Liver (tissue), 9 donors: ENCODE results near the gene FAM228B. TPM values are rescaled to one million over a fixed set of nuclear protein-coding genes. Genes with fewer than 3 reads are reported as not detected.

Source experiments
- DNase-seq: peaks from one replicate; pipeline ENCODE4 v3.0.0-alpha.2; 2017; ENCODE audit warnings: low spot score
- H3K27ac ChIP-seq, 2 donors: one replicate each; pipeline ENCODE4 v1.7.0; 2013; ENCODE audit warnings: inconsistent platforms in 2 of 2, low read length in 2 of 2, control low read depth in 1 of 2, low read depth in 1 of 2, mild to moderate bottlenecking in 1 of 2
- H3K27me3 ChIP-seq, 4 donors: one replicate each; pipeline versions ENCODE4 v1.6.1 to v1.7.0; 2013; ENCODE audit warnings: low read length in 3 of 4, inconsistent platforms in 1 of 4, mild to moderate bottlenecking in 1 of 4, moderate library complexity in 1 of 4; ENCODE audit not compliant: control insufficient read depth in 4 of 4, insufficient read depth in 4 of 4
- H3K36me3 ChIP-seq, 4 donors: one replicate each; pipeline versions ENCODE4 v1.6.1 to v1.7.0; 2013; ENCODE audit warnings: low read length in 3 of 4, mild to moderate bottlenecking in 3 of 4, low read depth in 1 of 4, moderate library complexity in 1 of 4; ENCODE audit not compliant: control insufficient read depth in 4 of 4, insufficient read depth in 3 of 4
- H3K4me1 ChIP-seq, 4 donors: one replicate each; pipeline versions ENCODE4 v1.6.1 to v1.7.0; 2013; ENCODE audit warnings: low read length in 3 of 4, mild to moderate bottlenecking in 3 of 4, moderate library complexity in 1 of 4; ENCODE audit not compliant: control insufficient read depth in 4 of 4, insufficient read depth in 4 of 4
- H3K4me3 ChIP-seq, 3 donors: one replicate each; pipeline versions ENCODE4 v1.6.1 to v1.7.0; 2013; ENCODE audit warnings: low read length in 3 of 3, control low read depth in 1 of 3, low read depth in 1 of 3, mild to moderate bottlenecking in 1 of 3
- H3K9ac ChIP-seq, 2 donors: one replicate each; pipeline ENCODE4 v1.7.0; 2013; ENCODE audit warnings: low read length in 2 of 2, mild to moderate bottlenecking in 2 of 2, moderate library complexity in 2 of 2, control low read depth in 1 of 2, low read depth in 1 of 2
- H3K9me3 ChIP-seq, 4 donors: one replicate each; pipeline versions ENCODE4 v1.6.1 to v1.7.0; 2013; ENCODE audit warnings: low read length in 3 of 4; ENCODE audit not compliant: control insufficient read depth in 4 of 4
- EGR1 ChIP-seq, 2 donors: IDR thresholded peaks; 2 replicates each; pipeline ENCODE4 v1.6.1; 2016 to 2018; ENCODE audit warnings: antibody characterized with exemption in 2 of 2, low read depth in 2 of 2
- FOXA1 ChIP-seq: IDR thresholded peaks from 2 replicates; pipeline ENCODE4 v1.6.1; 2016; ENCODE audit warnings: antibody characterized with exemption
- FOXA2 ChIP-seq: IDR thresholded peaks from 2 replicates; pipeline ENCODE4 v1.6.1; 2016; ENCODE audit warnings: antibody characterized with exemption
- GABPA ChIP-seq, 2 donors: IDR thresholded peaks in 1 of 2; conservative IDR thresholded peaks in 1 of 2; 2 replicates each; pipeline ENCODE4 v1.6.1; 2016; ENCODE audit warnings: antibody characterized with exemption in 2 of 2, mild to moderate bottlenecking in 1 of 2, moderate library complexity in 1 of 2
- HNF4A ChIP-seq, 2 donors: conservative IDR thresholded peaks; 2 replicates each; pipeline ENCODE4 v1.6.1; 2016; ENCODE audit warnings: antibody characterized with exemption in 2 of 2, mild to moderate bottlenecking in 2 of 2
- HNF4G ChIP-seq: IDR thresholded peaks from 2 replicates; pipeline ENCODE4 v1.6.1; 2016; ENCODE audit warnings: antibody characterized with exemption
- JUND ChIP-seq, 2 donors: IDR thresholded peaks; 2 replicates each; pipeline ENCODE4 v1.6.1; 2016; ENCODE audit warnings: antibody characterized with exemption in 2 of 2
- NR2F2 ChIP-seq: IDR thresholded peaks from 2 replicates; pipeline ENCODE4 v1.6.1; 2016; ENCODE audit warnings: antibody characterized with exemption
- RAD21 ChIP-seq, 2 donors: IDR thresholded peaks; 2 replicates each; pipeline ENCODE4 v1.6.1; 2016; ENCODE audit warnings: antibody characterized with exemption in 2 of 2, mild to moderate bottlenecking in 2 of 2
- RXRA ChIP-seq, 2 donors: IDR thresholded peaks; 2 replicates each; pipeline ENCODE4 v1.6.1; 2017 to 2018; ENCODE audit warnings: antibody characterized with exemption in 2 of 2, mild to moderate bottlenecking in 1 of 2
- SP1 ChIP-seq: IDR thresholded peaks from 2 replicates; pipeline ENCODE4 v1.6.1; 2018; ENCODE audit warnings: antibody characterized with exemption, mild to moderate bottlenecking
- TAF1 ChIP-seq: conservative IDR thresholded peaks from 2 replicates; pipeline ENCODE4 v1.6.1; 2016; ENCODE audit warnings: antibody characterized with exemption, mild to moderate bottlenecking
- YY1 ChIP-seq: IDR thresholded peaks from 2 replicates; pipeline ENCODE4 v1.6.1; 2016; ENCODE audit warnings: antibody characterized with exemption, mild to moderate bottlenecking
- ZBTB33 ChIP-seq: IDR thresholded peaks from 2 replicates; pipeline ENCODE4 v1.6.1; 2016; ENCODE audit warnings: antibody characterized with exemption
- WGBS: extraction: QIAGEN DNeasy Blood & Tissue Kit; methylation state at CpG from one replicate; pipeline ENCODE4 v1.1.7; 2013; 5-methylcytosine and 5-hydroxymethylcytosine counted together
- polyA plus RNA-seq, 2 donors: library from polyadenylated mRNA; stranded (reverse) in 1 of 2; unstranded in 1 of 2; fragments of 200-250 nt in 1 of 2; fragments of >200 nt in 1 of 2; fragmentation: Nextera tagmentation in 1 of 2; extraction: Ambion mirVana in 1 of 2; gene quantifications; one replicate each; pipeline versions ENCODE4 v1.2.1 to v1.2.3, GENCODE V29; 2013 to 2015
- total RNA-seq, 2 donors: library from RNA; depleted of rRNA; stranded (reverse); fragments of >200 nt; gene quantifications; one replicate each; pipeline ENCODE4 v1.2.3, GENCODE V29; 2014
- TF ChIP-seq, protein P1 (sequence below): IDR thresholded peaks from 2 replicates; pipeline ENCODE4 v1.6.1; 2016; ENCODE audit warnings: antibody characterized with exemption
- TF ChIP-seq, protein P2 (sequence below): IDR thresholded peaks from 2 replicates; pipeline ENCODE4 v1.6.1; 2016; ENCODE audit warnings: antibody characterized with exemption, mild to moderate bottlenecking
- TF ChIP-seq, protein P3 (sequence below): fragments of 150-350 bp; IDR thresholded peaks from 2 replicates; pipeline ENCODE4 v1.5.1; 2017; ENCODE audit warnings: improper control_type of control experiment, low read depth, low read length; ENCODE audit not compliant: missing input control
- TF ChIP-seq, protein P4 (sequence below): IDR thresholded peaks from 2 replicates; pipeline ENCODE4 v1.6.1; 2016; ENCODE audit warnings: antibody characterized with exemption
- donor health status: healthy.
- donor health status: healthy.
- donor health status: healthy.
- donor health status: healthy.
- donor health status: healthy.

FAM228B gene
- total and polyA plus RNA-seq, 4 donors = 0.68 to 4.2 (median 3.8) TPM

GRCh38 chr2:24102677-24103076, 20.6 kb upstream of the FAM228B start:
- H3K9ac ChIP-seq = no peak overlapping the region
- H3K4me1 ChIP-seq = no peaks in the 10 kb centered on the region
- 97% methylated on average over 1 of the region's 1 CpG for WGBS
- TF ChIP-seq, protein P1, sequence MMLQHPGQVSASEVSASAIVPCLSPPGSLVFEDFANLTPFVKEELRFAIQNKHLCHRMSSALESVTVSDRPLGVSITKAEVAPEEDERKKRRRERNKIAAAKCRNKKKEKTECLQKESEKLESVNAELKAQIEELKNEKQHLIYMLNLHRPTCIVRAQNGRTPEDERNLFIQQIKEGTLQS = no peak
- no peaks in the 10 kb centered on the region for H3K36me3 ChIP-seq
- DNase-seq = no peak
- no peak overlapping the region for H3K27ac ChIP-seq
- H3K27me3 ChIP-seq = no peaks in the 10 kb centered on the region
- no peaks in the 10 kb centered on the region for H3K9me3 ChIP-seq
- H3K4me3 ChIP-seq = no peak overlapping the region

DNA sequence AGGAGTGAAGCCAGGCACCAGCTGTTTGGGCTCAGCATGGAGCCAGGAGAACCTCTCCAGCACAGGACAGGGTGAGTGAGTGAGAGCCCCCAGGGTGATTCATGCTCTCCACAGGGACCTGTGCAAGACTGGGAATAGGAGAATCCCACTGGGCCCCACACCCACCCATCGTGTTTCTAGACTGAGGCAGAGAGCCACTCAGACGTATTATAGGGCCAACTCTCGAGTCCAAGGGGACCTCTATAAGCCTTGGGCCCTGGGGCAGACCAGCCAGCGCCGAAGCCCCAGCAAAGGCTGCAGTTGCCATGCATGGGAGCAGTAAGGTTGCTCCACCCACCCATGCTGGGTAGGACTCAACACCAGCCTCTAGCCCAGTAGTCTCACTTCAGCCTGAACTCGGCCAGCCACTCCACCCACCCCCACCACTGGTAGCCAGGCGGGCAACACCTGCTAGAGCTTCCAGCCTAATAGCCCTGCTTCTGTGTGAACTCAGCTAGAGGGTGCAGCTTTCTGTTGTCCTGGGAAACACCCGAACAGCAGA, 19.1 kb upstream of the FAM228B start:
- no peak for DNase-seq
- Histone ChIP-seq H3K27ac (no peak overlapping the region), H3K9me3 (no peaks in the 10 kb centered on the region), H3K4me3 (no peak overlapping the region), H3K9ac (no peak overlapping the region), H3K27me3 (no peaks in the 10 kb centered on the region), H3K4me1 (no peaks in the 10 kb centered on the region), H3K36me3 (no peaks in the 10 kb centered on the region)
- 96% methylated on average over 8 of the region's 8 CpGs for WGBS
- TF ChIP-seq GABPA (IDR thresholded peaks at IDR 0.05 in 1 of 2, conservative IDR thresholded peaks at IDR 0.05 in 1 of 2) = no peak
- TF ChIP-seq HNF4G = no peak

DNA sequence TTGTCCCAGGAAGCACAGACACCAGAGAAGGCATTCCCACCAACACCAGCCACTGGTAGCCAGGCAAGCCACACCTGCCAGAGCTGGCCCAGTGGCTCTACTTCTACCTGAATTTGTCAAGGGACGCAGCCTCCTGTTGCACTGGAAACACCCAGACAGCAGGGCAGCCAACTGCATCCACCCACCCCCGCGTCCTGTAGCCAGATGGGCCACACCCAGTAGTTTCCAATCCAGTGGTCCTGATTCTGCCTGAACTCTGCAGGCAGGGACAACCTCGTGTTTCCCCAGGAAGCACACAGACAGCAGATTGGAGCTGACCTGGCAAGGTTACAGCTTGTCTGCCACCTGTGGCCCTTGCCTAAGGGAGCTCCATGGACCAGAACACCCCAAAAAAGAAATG, 18.4 kb upstream of the FAM228B start:
- Histone ChIP-seq H3K9me3 (no peaks in the 10 kb centered on the region), H3K36me3 (no peaks in the 10 kb centered on the region), H3K27ac (no peak overlapping the region), H3K4me3 (no peak overlapping the region), H3K27me3 (no peaks in the 10 kb centered on the region), H3K4me1 (no peaks in the 10 kb centered on the region), H3K9ac (no peak overlapping the region)
- WGBS = 65% methylated on average over 4 of the region's 4 CpGs
- no peak for DNase-seq
- TF ChIP-seq EGR1 (IDR thresholded peaks at IDR 0.05; ENCODE audit: low read depth in 2 of 2) (no peak), ZBTB33 (no peak), FOXA2 (no peak), HNF4G (no peak), YY1 (no peak), NR2F2 (no peak), GABPA (IDR thresholded peaks at IDR 0.05 in 1 of 2, conservative IDR thresholded peaks at IDR 0.05 in 1 of 2) (no peak), RXRA (IDR thresholded peaks at IDR 0.05) (no peak), RAD21 (IDR thresholded peaks at IDR 0.05) (no peak), FOXA1 (no peak), SP1 (no peak), TAF1 (no peak), JUND (IDR thresholded peaks at IDR 0.05) (no peak), HNF4A (conservative IDR thresholded peaks at IDR 0.05) (no peak)
- TF ChIP-seq, protein P2, sequence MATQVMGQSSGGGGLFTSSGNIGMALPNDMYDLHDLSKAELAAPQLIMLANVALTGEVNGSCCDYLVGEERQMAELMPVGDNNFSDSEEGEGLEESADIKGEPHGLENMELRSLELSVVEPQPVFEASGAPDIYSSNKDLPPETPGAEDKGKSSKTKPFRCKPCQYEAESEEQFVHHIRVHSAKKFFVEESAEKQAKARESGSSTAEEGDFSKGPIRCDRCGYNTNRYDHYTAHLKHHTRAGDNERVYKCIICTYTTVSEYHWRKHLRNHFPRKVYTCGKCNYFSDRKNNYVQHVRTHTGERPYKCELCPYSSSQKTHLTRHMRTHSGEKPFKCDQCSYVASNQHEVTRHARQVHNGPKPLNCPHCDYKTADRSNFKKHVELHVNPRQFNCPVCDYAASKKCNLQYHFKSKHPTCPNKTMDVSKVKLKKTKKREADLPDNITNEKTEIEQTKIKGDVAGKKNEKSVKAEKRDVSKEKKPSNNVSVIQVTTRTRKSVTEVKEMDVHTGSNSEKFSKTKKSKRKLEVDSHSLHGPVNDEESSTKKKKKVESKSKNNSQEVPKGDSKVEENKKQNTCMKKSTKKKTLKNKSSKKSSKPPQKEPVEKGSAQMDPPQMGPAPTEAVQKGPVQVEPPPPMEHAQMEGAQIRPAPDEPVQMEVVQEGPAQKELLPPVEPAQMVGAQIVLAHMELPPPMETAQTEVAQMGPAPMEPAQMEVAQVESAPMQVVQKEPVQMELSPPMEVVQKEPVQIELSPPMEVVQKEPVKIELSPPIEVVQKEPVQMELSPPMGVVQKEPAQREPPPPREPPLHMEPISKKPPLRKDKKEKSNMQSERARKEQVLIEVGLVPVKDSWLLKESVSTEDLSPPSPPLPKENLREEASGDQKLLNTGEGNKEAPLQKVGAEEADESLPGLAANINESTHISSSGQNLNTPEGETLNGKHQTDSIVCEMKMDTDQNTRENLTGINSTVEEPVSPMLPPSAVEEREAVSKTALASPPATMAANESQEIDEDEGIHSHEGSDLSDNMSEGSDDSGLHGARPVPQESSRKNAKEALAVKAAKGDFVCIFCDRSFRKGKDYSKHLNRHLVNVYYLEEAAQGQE = no peak
- TF ChIP-seq, protein P1 = no peak
- TF ChIP-seq, protein P3, sequence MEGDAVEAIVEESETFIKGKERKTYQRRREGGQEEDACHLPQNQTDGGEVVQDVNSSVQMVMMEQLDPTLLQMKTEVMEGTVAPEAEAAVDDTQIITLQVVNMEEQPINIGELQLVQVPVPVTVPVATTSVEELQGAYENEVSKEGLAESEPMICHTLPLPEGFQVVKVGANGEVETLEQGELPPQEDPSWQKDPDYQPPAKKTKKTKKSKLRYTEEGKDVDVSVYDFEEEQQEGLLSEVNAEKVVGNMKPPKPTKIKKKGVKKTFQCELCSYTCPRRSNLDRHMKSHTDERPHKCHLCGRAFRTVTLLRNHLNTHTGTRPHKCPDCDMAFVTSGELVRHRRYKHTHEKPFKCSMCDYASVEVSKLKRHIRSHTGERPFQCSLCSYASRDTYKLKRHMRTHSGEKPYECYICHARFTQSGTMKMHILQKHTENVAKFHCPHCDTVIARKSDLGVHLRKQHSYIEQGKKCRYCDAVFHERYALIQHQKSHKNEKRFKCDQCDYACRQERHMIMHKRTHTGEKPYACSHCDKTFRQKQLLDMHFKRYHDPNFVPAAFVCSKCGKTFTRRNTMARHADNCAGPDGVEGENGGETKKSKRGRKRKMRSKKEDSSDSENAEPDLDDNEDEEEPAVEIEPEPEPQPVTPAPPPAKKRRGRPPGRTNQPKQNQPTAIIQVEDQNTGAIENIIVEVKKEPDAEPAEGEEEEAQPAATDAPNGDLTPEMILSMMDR = no peak
- TF ChIP-seq, protein P4, sequence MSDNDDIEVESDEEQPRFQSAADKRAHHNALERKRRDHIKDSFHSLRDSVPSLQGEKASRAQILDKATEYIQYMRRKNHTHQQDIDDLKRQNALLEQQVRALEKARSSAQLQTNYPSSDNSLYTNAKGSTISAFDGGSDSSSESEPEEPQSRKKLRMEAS = no peak
